Measurements from ENCODE around the gene ZNF341.

DNA sequence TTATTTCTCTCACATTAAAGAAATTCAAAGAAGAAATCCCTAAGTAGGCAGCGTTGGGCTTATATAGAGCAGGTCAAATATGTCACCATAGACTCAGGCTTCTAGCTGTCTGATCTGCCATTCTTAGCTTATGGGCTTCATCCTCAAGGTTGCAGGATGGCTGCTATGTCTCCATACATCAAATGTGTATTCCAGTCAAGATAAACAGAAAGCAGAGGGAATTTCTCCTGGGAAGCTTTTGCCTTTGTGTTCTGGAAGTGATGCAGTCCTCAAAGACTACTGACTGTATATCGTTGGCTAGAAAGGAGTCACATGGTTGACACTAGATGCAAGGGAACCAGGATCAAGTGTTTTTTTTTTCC lies 36.0 kb downstream of the ZNF341 start:
- TF ChIP-seq CBFB (CRISPR knock-in tag; IDR thresholded peaks at IDR 0.05) (no peak), MTA3 (IDR thresholded peaks at IDR 0.05; ENCODE audit: borderline replicate concordance) (no peak), TEAD2 (tag; IDR thresholded peaks at IDR 0.05) (no peak), CUX1 (CRISPR knock-in tag; IDR thresholded peaks at IDR 0.05) (no peak), PTBP1 (IDR thresholded peaks at IDR 0.05; ENCODE audit: low read depth, low read length) (no peak)

Measured in K562 (cell line).